Measurements from ENCODE around the gene SLC2A2. TPM values are rescaled to one million over a fixed set of nuclear protein-coding genes. Genes with fewer than 3 reads are reported as not detected.

SLC2A2 gene
- total RNA-seq, 4 donors from 2014 or later = not detected

- no peak overlapping the region for H3K27ac ChIP-seq
- no peak for DNase-seq
- H3K4me3 ChIP-seq = no peak overlapping the region
- no peak for TF ChIP-seq CTCF (IDR thresholded peaks at IDR 0.05)
- TF ChIP-seq POLR2A (IDR thresholded peaks at IDR 0.05) = no peak
- no peaks in the 10 kb centered on the region for H3K36me3 ChIP-seq
- 66 to 68% methylated on average over 2 of the region's 2 CpGs for WGBS, 2 donors
- no peaks in the 10 kb centered on the region for H3K9me3 ChIP-seq
- H3K4me1 ChIP-seq = no peaks in the 10 kb centered on the region
- intact Hi-C loops (cut with DNase I) = no loop called here
- no peaks in the 10 kb centered on the region for H3K27me3 ChIP-seq
These were observed 77.3 kb downstream of the SLC2A2 start for GRCh38 chr3:170949211-170949610.

- TF ChIP-seq CTCF (IDR thresholded peaks at IDR 0.05) (no peak), POLR2A (IDR thresholded peaks at IDR 0.05) (no peak)
- DNase-seq = no peak
- no peaks in the 10 kb centered on the region for H3K4me1 ChIP-seq
- intact Hi-C loops (cut with DNase I) = no loop called here
- no peaks in the 10 kb centered on the region for H3K27me3 ChIP-seq
- WGBS, 2 donors = 89 to 94% methylated on average over 5 to 15 of the region's 25 CpGs
- H3K9me3 ChIP-seq = no peaks in the 10 kb centered on the region
- no peak overlapping the region for H3K4me3 ChIP-seq
- no peaks in the 10 kb centered on the region for H3K36me3 ChIP-seq
- H3K27ac ChIP-seq = no peak overlapping the region
These were observed 79.3 kb downstream of the SLC2A2 start for GRCh38 chr3:170947018-170947769.

Small RNAs within 50 kb of the gene (small RNA-seq; reads per million reads assigned to genes)
- gene RNU1-70P = 0 to 0.27 (median 0) reads per million in 4 donors

Other genes with a start within 250 kb of the SLC2A2 start
- gene RPL22L1, start 156.5 kb downstream of the SLC2A2 start, total RNA-seq = 100 to 1,000 TPM in 3 of 4 donors, 10 to 100 TPM in 1; 76.0 to 344 (median 191) TPM
- 1 to 10 TPM; 2.3 to 6.0 (median 2.6) TPM for gene EIF5A2, start 118.1 kb downstream of the SLC2A2 start, total RNA-seq